ENCODE data around the gene POP7.
"Not testable (repeated sequence)": the region's sequence is repeated elsewhere in the genome, so short reads cannot be mapped to it uniquely, and the experiment has no call there.

POP7 gene

DNA sequence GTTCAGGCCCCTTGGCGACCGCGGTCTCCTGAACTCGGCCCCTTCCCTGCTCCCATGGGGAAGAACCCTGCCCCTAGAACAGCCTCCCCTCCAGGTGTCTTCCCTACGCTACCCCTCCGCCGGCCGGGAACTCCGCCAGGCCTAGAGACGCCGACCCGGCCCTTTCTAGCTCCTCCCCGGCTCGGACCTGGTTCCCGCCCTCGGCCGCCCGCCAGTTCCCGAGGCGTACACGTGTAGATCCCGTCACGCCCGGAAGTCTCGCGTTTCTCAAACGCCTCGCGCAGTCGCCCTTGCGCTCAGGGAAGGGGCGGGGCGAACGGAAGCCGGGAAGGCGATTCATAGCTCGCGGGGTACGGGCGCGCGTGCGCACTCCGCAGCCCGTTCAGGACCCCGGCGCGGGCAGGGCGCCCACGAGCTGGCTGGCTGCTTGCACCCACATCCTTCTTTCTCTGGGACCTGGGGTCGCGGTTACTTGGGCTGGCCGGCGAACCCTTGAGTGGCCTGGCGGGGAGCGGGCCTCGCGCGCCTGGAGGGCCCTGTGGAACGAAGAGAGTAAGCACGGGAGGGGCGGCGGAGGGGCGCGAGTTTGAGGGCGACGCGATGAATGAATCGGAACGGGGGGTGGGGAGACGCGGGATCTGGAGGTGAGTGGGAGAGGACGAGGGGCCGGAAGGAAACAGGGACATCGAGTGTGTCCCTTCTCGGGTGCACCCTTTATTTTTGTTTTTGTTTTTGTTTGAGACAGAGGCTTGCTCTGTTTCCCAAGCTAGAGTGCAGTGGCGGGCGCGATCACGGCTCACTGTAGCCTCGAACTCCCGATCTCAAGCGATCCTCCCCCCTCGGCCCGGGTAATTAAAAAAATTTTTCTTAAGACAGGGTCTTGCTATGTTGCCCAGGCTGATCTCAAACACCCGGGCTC lies at the start of gene POP7:
Gene POP7, plus strand, starts transcription at position 369 of the 919 bp plus-strand sequence. CDS start 710 bp downstream, outside the sequence.
- DNase-seq = peak; percentile 63

DNA sequence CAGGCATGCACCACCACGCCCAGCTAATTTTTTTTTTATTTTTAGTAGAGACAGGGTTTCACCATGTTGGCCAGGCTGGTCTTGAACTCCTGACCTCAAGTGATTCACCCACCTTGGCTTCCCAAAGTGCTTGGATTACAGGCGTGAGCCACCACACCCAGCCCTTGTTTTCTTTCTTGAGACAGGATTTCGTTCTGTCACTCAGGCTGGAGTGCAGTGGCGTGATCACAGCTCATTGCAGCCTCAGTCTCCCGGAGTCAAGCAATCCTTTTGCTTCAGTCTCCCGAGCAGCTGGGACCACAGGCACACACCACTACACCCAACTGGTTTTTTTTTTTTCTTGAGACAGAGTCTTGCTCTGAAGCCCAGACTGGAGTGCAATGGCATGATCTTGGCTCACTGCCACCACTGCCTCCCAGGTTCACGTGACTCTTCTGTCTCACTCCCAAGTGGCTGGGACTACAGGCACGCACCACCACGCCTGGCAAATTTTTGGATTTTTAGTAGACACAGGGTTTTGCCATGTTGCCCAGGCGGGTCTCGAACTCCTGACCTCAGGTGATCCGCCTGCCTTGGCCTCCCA lies 43.6 kb upstream of the POP7 start:
- not testable (repeated sequence) for DNase-seq

DNA sequence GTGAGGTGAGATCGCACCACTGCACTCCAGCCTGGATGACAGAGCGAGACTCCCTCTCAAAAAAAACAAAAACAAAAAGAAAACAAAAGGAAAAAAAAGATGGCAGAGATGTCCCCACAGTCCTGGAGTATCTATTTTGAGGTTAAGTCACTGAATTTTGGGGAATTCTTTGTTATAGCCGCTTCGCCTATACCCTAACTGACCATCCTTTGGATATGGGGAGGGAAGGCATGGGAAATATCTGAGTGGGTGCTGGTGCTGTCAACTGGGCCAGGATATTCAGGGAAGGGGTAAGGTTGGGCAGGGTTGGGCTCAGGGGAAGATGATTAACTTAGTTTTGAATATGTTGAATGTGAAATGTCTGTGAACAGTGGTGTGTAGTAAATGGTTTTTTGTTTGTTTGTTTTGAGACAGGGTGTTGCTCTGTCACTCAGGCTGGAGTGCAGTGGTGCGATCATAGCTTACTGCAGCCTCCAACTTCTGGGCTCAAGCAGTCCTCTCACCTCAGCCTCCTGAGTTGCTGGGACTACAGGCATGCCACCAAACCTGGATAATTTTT lies 40.7 kb upstream of the POP7 start:
- DNase-seq = no peak

DNA sequence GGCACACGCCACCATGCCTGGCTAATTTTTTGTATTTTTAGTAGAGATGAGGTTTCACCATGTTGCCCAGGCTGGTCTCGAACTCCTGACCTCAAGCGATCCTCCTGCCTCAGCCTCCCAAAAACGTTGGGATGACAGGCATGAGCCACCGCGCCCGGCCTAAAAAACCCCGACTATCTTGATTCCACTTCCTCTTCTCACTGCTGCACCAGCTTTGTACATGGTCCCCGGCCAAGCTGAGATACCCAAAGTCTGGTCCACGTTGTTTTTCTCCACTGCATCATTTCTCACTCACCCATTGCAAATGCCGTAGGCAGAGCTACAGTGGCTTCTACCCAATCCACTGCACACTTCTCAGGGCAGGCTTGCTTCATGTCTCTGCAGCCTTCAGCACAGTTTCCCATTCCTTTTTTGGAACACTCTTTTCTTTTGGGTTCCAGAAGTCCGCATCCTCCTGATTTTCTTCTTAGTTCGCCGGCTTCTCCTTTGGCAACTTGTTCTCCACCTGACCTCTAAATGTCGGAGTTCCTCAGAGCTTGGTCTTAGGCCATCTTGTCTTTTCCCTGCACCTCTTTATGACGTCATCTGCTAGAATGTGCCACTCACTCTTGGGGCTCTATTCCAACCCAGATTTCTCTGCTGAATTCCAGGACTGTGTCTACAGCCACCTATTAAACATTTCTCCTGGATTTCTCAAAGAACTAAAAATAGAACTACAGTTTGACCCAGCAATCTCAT lies 38.4 kb upstream of the POP7 start:
- DNase-seq = no peak

DNA sequence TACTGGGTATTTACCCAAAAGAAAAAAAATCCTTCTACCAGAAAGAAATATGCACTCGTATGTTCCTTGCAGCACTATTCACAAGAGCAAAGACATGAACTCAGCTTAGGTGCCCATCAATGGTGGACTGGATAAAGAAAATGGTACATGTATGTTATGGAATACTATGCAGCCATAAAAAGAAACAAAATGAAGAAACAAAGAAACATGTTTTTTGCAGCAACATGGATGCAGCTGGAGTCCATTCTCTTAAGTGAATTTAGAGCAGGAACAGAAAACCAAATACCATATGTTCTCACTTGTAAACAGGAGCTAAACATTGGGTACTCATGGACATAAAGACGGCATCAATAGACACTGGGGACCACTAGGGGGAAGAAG lies 37.9 kb upstream of the POP7 start:
- DNase-seq = no peak

DNA sequence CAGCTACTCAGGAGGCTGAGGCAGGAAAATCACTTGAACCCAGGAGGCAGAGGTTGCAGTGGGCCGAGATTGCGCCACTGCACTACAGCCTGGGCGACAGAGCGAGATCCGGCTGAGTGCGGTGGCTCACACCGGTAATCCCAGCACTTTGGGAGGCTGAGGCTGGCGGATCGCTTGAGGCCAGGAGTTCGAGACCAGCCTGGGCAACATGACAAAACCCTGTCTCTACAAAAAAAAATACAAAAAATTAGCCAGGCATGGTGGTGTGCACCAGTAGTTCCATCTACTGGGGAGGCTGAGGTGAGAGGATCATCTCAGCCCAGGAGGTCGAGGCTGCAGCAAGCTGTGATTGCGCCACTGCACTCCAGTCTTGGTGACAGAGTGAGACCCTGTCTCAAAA lies 36.8 kb upstream of the POP7 start:
- not testable (repeated sequence) for DNase-seq

DNA sequence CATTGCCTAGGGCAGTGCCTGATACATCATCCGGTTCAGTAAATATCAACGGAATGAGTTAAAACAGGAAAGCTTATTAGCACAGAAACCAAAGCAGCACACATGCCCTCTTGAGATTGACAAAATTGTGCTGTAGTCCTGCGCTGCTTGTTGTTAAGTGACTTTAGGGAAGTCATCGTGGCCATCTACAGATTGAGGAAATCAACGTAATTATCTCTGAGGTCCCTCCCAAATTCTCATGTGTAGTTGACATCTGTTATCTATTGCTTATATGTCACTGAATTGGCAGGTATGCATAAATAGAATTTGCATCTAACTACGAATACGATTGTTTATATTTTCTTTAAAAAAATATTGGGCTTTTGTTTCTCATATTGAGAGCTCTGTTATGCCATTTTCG lies 35.8 kb upstream of the POP7 start:
- DNase-seq = no peak

DNA sequence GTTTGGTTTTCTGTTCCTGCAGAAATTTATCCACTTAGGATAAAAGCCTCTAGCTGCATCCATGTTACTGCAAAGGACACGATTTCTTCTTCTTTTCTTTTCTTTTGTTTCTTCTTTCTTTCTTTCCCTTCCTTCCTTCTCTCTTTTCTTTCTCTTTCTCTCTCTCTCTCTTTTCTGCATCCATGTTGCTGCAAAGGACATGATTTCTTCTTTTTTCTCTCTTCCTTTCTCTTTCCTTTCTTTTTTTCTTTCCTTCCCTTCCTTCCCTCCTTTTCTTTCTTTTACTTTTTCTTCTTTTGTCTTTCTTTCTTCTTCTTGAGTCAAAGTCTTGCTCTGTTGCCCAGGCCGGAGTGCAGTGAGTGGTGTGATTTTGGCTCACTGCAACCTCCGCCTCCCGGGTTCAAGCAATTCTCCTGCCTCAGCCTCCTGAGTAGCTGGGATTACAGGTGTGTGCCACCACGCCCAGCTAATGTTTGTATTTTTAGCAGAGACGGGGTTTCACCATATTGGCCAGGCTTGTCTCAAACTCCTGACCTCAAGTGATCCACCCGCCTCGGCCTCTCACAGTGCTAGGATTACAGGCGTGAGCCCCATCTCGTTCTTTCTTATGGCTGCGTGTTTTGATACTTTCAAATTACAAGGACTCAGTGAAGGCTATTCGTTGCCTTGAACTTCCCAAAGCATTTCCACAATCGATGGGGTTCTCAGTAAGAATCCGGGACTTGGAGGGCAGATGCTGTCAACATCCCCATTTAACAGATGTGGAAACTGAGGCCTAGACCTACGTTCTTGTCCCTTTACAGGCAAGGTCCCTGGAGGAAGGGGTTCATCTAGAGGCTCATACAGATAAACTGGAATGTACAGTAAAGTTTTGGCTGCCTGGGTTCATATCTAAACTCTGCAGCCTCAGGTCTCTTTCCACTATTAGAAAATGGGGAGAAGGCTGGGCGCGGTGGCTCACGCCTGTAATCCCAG lies 34.3 kb upstream of the POP7 start:
- DNase-seq = no peak

DNA sequence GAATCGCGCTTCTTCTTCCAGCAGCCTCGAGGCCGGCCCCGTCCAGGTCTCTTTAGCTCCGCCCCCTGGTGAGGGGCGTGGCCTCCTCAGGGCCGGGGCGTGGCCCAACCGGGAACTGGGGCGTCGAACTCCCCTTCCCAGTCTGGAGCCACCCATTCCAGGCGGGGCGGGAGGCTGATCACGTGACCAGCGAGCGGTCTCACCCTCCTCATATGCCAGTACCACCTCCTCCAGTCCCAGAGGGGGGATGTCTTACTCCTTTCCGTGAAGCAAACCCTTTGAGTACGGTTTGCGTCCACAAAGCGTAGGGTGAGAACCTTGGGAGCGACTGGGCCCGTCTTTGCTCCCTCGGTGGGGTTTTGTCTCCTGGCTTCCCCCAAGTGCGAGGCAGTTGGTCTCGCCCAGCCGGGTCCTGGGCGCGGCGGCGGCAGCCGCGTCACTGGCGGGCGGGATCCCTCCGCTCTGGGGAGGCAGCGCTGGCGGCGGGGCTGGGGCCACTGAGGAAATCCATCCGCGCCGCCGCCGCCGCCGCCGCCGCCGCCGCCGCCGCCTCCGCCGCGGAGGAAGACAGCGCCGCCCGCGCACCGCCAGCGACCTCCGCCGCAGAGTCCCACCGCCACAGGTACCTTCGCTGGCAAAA lies 32.5 kb upstream of the POP7 start, which contains the start of gene GNB2:
Gene GNB2, plus strand, starts transcription at position 439 of the 640 bp plus-strand sequence. CDS start 2,526 bp downstream, outside the sequence.
- DNase-seq = peak; percentile 79

DNA sequence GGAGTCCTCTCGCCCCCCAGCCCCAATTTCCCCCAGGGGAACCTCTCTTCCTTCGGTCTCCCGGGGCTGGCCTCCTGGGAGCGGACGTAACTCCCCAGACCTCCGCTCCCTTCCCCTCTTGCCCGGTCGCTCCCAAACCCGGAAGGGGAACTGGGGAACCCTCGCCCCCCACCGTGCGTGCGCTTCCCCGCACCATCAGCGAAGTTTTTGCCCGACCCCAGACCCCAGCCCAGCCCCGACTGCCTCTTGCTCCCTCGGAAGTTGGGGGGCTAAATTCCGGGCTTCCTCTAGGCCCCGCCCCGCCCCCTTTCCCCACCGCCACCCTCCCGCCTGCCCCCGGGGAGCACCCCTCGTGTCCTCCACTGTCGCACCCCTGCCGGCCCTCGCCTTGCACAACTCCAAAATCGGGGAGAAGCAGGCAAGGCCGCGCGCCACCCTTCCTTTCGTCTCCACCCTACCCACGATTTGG lies 31.9 kb upstream of the POP7 start:
- no peak for DNase-seq

DNA sequence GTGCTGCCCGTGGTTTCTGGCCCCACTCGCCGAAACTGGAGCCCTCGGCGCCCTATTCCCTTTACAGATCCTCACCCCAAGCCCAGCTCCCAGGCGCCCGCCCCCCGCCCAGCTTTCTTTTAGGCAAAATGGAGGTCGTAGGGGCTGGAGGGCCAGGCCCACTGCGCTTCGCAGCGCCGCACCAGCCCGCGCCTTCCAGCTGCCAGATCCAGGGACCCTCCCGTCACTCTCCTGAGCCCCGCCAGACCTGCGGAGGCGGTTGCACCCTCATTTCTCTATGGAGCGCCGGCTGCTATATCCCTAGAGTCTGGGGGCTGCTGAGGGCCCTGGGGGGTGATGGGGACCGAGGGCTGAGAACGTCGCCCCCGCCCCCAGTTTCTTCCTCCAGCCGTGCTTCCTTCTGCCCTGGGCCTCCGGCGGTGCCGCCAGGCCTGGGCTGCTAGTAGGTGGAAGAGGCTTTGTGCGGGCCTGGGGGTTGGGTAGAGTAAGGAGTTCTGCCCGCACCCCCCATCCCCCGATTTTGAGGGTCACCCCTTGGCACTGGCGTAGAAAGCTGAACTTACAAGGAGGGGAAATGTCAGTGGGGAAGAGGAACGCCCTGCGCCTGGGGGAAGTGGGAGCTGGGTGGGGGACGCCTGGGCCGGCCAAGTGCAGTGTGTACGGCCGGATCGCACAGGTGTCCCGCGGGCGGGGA lies 31.4 kb upstream of the POP7 start:
- no peak for DNase-seq

DNA sequence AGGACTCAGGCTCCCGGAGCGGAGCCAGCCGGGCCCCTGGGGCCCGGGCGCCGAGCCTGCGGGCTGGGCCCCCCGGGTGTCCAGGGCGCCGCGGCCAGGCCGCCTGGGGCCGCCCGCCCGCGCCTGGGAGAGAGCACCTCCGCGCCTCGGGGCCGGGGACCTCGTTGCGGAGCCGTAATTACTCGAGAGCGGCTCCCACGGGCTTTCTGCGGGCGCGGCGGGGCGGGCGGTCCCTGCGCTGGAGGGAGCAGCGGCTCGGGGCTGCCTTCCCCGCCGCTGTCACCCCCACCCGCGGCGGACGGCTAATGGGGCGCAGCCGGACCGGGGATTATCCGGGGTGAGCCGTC lies 30.8 kb upstream of the POP7 start:
- DNase-seq = no peak

DNA sequence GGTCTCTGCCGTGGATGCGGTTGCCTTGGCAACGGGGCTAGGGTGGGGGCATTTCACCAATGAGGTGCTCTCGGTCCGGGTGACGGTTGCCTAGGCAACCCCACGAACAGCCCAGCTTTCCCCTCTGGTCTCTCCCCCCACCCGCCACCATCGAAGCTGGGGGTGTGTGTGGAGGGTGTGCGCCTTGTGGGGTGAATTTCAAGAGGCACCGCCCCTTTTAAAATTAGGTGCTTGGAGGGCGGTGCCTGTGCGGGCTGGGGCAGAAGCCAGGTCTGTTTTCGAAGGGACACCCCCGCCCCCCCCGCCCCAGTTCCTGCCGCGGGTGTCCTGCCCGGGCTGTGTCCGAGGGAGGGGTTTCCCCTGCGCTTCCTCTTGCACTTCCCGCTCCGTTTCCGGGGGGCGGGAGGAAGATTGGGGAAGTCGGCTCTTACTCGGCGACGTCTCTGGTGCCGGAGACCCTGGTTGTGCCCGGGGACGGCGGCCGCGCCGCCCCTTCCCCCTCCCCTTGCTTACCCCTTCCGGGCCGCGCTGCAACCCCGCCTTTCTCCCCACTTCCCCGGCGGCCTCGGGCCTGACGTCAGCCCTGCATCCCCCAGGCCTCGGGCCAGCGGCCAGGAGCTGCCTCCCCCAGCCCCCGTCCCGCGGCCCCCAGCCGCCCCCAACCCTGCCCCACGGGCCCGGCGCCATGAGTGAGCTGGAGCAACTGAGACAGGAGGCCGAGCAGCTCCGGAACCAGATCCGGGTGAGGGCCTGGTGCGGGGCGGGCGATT lies 30.2 kb upstream of the POP7 start:
- peak; percentile 39 for DNase-seq

DNA sequence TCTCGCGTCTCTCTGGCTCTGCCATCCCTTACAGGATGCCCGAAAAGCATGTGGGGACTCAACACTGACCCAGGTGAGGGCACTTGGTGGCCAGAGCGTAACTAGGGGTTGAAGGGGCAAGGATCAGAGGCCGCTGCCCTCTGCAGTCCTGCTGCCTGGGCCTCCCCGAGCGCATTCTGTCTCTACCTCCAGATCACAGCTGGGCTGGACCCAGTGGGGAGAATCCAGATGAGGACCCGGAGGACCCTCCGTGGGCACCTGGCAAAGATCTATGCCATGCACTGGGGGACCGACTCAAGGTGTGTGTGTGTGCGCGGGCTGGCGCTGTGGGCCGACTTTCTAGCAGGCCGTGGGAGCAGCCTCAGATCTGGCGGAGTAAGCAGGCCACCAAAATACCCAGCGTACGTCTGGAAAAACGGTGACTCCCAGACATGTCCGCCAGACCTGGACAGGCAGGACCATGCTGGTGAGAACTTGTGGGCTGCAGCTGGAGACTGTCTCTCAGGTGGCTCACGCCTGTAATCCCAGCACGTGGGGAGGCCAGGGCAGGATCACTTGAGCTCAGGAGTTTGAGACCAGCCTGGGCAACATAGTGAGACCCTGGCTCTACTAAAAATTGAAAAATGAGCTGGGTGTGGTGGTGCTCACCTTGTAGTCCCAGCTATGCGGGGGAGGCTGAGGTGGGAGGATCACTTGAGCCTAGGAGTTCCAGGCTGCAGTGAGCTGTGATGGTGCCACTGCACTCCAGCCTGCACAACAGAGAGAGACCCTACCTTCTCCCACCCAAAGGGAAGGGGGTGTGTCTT lies 29.2 kb upstream of the POP7 start:
- no peak for DNase-seq

DNA sequence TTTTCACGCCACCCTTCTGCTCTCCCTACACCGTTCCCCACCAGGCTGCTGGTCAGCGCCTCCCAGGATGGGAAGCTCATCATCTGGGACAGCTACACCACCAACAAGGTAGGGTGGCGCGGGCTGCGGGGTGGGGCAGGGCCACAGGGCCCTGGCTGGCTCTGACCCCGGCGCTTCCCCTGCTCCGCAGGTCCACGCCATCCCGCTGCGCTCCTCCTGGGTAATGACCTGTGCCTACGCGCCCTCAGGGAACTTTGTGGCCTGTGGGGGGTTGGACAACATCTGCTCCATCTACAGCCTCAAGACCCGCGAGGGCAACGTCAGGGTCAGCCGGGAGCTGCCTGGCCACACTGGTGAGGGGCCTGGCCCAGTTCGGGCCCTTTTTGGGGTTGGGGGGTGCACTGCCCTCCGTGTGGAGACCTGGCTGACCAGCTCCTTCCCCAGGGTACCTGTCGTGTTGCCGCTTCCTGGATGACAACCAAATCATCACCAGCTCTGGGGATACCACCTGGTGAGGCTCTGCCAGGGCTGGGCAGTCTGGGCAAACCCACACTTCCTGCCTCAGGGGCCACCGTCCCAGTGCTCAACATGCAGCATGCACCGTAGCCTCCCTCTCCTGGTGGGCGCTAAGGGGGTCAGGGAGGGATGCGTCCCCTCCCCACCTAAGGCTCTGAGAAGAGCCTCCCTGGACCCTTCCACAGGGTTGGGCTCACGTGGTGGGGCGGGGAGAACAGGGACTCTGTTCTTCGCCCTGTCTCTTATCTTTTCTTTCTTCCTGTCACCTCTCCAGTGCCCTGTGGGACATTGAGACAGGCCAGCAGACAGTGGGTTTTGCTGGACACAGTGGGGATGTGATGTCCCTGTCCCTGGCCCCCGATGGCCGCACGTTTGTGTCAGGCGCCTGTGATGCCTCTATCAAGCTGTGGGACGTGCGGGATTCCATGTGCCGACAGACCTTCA lies 28.3 kb upstream of the POP7 start:
- no peak for DNase-seq

DNA sequence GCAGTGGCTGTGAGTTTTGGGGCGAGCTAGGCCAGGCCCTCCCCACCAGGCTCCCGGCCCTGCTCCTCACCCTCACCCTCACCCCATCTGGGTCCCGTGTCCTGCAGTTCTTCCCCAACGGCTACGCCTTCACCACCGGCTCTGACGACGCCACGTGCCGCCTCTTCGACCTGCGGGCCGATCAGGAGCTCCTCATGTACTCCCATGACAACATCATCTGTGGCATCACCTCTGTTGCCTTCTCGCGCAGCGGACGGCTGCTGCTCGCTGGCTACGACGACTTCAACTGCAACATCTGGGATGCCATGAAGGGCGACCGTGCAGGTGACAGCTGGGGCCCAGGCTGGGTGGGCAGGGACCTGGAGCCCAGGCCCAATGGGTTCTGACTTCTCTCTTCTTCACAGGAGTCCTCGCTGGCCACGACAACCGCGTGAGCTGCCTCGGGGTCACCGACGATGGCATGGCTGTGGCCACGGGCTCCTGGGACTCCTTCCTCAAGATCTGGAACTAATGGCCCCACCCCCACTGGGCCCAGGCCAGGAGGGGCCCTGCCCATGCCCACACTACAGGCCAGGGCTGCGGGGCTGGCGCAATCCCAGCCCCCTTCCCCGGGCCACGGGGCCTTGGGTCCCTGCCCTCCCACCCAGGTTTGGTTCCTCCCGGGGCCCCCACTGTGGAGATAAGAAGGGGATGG lies 27.5 kb upstream of the POP7 start:
- DNase-seq = no peak
